ENCODE data around the gene CRISPLD2.

CRISPLD2 gene

GRCh38 chr16:84859681-84860080, 39.9 kb downstream of the CRISPLD2 start:
- no peak overlapping the region for H3K4me3 ChIP-seq (ENCODE audit: low read depth, low read length)
- TF ChIP-seq CTCF (IDR thresholded peaks at IDR 0.05; ENCODE audit: low read depth, low read length, missing control alignments), result no peak
- DNase-seq (ENCODE audit: low read depth), result no peak

- no peak for DNase-seq (ENCODE audit: low read depth)
- no peak for TF ChIP-seq CTCF (IDR thresholded peaks at IDR 0.05; ENCODE audit: low read depth, low read length, missing control alignments)
- H3K4me3 ChIP-seq (ENCODE audit: low read depth, low read length), result no peak overlapping the region
These were observed 40.6 kb downstream of the CRISPLD2 start for GRCh38 chr16:84860383-84860782.

- DNase-seq (ENCODE audit: low read depth), result no peak
- no peak overlapping the region for H3K4me3 ChIP-seq (ENCODE audit: low read depth, low read length)
- TF ChIP-seq CTCF (IDR thresholded peaks at IDR 0.05; ENCODE audit: low read depth, low read length, missing control alignments), result no peak
These were observed 41.9 kb downstream of the CRISPLD2 start for GRCh38 chr16:84861671-84862070.

- no peak overlapping the region for H3K4me3 ChIP-seq (ENCODE audit: low read depth, low read length)
- no peak for TF ChIP-seq CTCF (IDR thresholded peaks at IDR 0.05; ENCODE audit: low read depth, low read length, missing control alignments)
- DNase-seq (ENCODE audit: low read depth), result no peak
These were observed 43.2 kb downstream of the CRISPLD2 start for GRCh38 chr16:84862804-84863480.

GRCh38 chr16:84863481-84863814, 43.7 kb downstream of the CRISPLD2 start:
- DNase-seq (ENCODE audit: low read depth), result no peak
- no peak for TF ChIP-seq CTCF (IDR thresholded peaks at IDR 0.05; ENCODE audit: low read depth, low read length, missing control alignments)
- H3K4me3 ChIP-seq (ENCODE audit: low read depth, low read length), result no peak overlapping the region

- no peak overlapping the region for H3K4me3 ChIP-seq (ENCODE audit: low read depth, low read length)
- no peak for DNase-seq (ENCODE audit: low read depth)
- no peak for TF ChIP-seq CTCF (IDR thresholded peaks at IDR 0.05; ENCODE audit: low read depth, low read length, missing control alignments)
These were observed 44.7 kb downstream of the CRISPLD2 start for GRCh38 chr16:84864326-84864955.

GRCh38 chr16:84867696-84868095, 47.9 kb downstream of the CRISPLD2 start:
- DNase-seq (ENCODE audit: low read depth), result no peak
- TF ChIP-seq CTCF (IDR thresholded peaks at IDR 0.05; ENCODE audit: low read depth, low read length, missing control alignments), result no peak
- H3K4me3 ChIP-seq (ENCODE audit: low read depth, low read length), result no peak overlapping the region
